ENCODE data around the gene DCAKD. TPM values are rescaled to one million over a fixed set of nuclear protein-coding genes. Genes with fewer than 3 reads are reported as not detected.

The DCAKD gene
- total RNA-seq, 2 donors from 2014 or later: 91.1 to 111 TPM

- Histone ChIP-seq H3K9me3 (no peaks in the 10 kb centered on the region), H3K4me3 (no peak overlapping the region), H3K27ac (no peak overlapping the region), H3K27me3 (replicated peaks; ENCODE audit: insufficient read depth) (no peaks in the 10 kb centered on the region), H3K4me1 (replicated peaks) (no peaks in the 10 kb centered on the region), H3K36me3 (no peaks in the 10 kb centered on the region)
- intact Hi-C loops (cut with DNase I): no loop called here
- 89% methylated on average over 1 of the region's 1 CpG for WGBS
- no peak for DNase-seq (ENCODE audit: low spot score)
- TF ChIP-seq POLR2AphosphoS5 (IDR thresholded peaks at IDR 0.05) (no peak), POLR2A (IDR thresholded peaks at IDR 0.05) (no peak)
- TF ChIP-seq, protein P1, sequence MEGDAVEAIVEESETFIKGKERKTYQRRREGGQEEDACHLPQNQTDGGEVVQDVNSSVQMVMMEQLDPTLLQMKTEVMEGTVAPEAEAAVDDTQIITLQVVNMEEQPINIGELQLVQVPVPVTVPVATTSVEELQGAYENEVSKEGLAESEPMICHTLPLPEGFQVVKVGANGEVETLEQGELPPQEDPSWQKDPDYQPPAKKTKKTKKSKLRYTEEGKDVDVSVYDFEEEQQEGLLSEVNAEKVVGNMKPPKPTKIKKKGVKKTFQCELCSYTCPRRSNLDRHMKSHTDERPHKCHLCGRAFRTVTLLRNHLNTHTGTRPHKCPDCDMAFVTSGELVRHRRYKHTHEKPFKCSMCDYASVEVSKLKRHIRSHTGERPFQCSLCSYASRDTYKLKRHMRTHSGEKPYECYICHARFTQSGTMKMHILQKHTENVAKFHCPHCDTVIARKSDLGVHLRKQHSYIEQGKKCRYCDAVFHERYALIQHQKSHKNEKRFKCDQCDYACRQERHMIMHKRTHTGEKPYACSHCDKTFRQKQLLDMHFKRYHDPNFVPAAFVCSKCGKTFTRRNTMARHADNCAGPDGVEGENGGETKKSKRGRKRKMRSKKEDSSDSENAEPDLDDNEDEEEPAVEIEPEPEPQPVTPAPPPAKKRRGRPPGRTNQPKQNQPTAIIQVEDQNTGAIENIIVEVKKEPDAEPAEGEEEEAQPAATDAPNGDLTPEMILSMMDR (IDR thresholded peaks at IDR 0.05): no peak
Measured at GRCh38 chr17:45011767-45012166, 39.7 kb downstream of the DCAKD start.

- intact Hi-C loops (cut with DNase I): no loop called here
- 67% methylated on average over 13 of the region's 13 CpGs for WGBS
- no peaks in the 10 kb centered on the region for H3K27me3 ChIP-seq (replicated peaks; ENCODE audit: insufficient read depth)
- no peaks in the 10 kb centered on the region for H3K36me3 ChIP-seq
- no peaks in the 10 kb centered on the region for H3K9me3 ChIP-seq
- no peaks in the 10 kb centered on the region for H3K4me1 ChIP-seq (replicated peaks)
- no peak overlapping the region for H3K27ac ChIP-seq
- no peak overlapping the region for H3K4me3 ChIP-seq
- TF ChIP-seq, protein P1 (IDR thresholded peaks at IDR 0.05): no peak
- TF ChIP-seq POLR2AphosphoS5 (IDR thresholded peaks at IDR 0.05) (no peak), POLR2A (IDR thresholded peaks at IDR 0.05) (no peak)
- no peak for DNase-seq (ENCODE audit: low spot score)
Measured at GRCh38 chr17:45009676-45010467, 41.6 kb downstream of the DCAKD start.

DNA sequence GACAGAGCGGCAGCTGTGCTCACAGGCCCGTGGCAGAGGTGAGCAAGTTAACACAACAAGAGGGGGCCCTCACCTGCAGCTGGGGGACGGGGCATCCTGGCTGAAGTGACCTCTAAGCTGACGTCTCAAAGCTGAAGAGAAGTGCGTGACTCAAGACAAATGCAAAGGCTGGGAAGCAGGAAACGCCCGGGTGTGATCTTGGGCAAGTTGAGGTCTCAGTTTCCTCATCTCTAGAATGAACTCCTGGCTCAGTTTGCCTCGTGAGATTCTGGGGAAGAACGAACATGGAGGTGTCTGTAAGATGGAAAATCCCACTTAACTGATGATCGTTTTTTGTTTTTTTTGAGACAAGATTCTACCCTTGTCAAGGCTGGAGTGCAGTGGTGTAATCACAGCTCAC lies 43.2 kb downstream of the DCAKD start:
- 81% methylated on average over 10 of the region's 10 CpGs for WGBS
- Histone ChIP-seq H3K27ac (no peak overlapping the region), H3K4me1 (replicated peaks) (no peaks in the 10 kb centered on the region), H3K9me3 (no peaks in the 10 kb centered on the region), H3K27me3 (replicated peaks; ENCODE audit: insufficient read depth) (no peaks in the 10 kb centered on the region), H3K4me3 (no peak overlapping the region), H3K36me3 (no peaks in the 10 kb centered on the region)
- TF ChIP-seq POLR2A (IDR thresholded peaks at IDR 0.05) (no peak), POLR2AphosphoS5 (IDR thresholded peaks at IDR 0.05) (no peak)
- TF ChIP-seq, protein P1 (IDR thresholded peaks at IDR 0.05): no peak
- intact Hi-C loops (cut with DNase I): no loop called here
- DNase-seq (ENCODE audit: low spot score): no peak

DNA sequence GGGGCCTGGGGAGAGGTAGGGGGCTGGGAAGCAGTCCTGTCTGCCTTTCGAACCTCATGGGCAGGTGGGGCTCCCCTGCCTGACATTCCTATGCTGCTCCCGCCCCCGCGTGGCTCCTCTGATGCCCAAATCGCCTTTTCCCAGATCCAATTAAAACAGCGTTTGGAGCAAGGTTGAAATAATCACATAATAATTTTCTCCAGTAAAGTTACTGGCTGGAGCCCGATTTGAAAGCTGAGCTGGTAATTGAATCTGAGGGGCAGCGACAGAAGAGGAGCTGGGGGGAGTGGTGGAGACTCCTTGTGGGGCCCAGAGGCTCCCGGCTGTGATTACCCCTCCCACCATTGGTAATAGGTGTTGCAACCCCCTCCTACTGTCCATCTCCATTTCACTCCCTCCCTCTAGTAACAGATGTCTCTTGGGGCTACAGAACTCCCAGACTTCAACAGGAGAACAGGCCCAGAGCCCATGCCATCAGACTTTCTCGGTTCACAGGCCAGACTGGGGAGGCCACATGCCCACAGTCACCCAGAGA lies 44.4 kb downstream of the DCAKD start:
- intact Hi-C loops (cut with DNase I): no loop called here
- TF ChIP-seq POLR2A (IDR thresholded peaks at IDR 0.05): no peak
- no peak for TF ChIP-seq POLR2AphosphoS5 (IDR thresholded peaks at IDR 0.05)
- TF ChIP-seq, protein P1 (IDR thresholded peaks at IDR 0.05): no peak

DNA sequence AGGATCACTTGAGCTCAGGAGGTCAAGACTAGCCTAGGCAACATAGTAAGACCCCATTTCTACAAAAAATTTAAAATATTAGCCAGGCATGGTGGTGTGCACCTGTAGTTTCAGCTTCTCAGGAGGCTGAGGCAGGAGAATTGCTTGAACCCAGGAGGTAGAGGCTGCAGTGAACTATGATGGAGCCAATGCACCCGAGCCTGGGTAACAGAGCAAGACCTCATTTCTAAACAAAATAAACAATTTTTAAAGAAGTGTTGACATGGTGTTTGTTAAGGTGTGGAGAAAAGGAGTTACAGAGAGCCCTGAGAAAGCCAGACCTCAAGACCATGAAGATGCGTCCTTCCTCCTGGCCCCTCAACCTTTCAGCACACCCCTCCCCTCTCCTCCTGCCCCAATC lies 45.7 kb downstream of the DCAKD start:
- no peaks in the 10 kb centered on the region for H3K36me3 ChIP-seq
- H3K9me3 ChIP-seq: no peaks in the 10 kb centered on the region
- H3K27ac ChIP-seq: no peak overlapping the region
- intact Hi-C loops (cut with DNase I): no loop called here
- H3K27me3 ChIP-seq (replicated peaks; ENCODE audit: insufficient read depth): no peaks in the 10 kb centered on the region
- no peak for TF ChIP-seq POLR2A (IDR thresholded peaks at IDR 0.05)
- no peak for TF ChIP-seq POLR2AphosphoS5 (IDR thresholded peaks at IDR 0.05)
- TF ChIP-seq, protein P1 (IDR thresholded peaks at IDR 0.05): no peak
- no peak overlapping the region for H3K4me3 ChIP-seq
- H3K4me1 ChIP-seq (replicated peaks): no peaks in the 10 kb centered on the region
- 80% methylated on average over 2 of the region's 2 CpGs for WGBS
- DNase-seq (ENCODE audit: low spot score): no peak

More for the DNA sequence above, 44.4 kb downstream of the DCAKD start:
- no peak for DNase-seq (ENCODE audit: low spot score)
- no peaks in the 10 kb centered on the region for H3K27me3 ChIP-seq (replicated peaks; ENCODE audit: insufficient read depth)
- WGBS: 19% methylated on average over 10 of the region's 10 CpGs
- no peak overlapping the region for H3K4me3 ChIP-seq
- H3K27ac ChIP-seq: no peak overlapping the region
- H3K36me3 ChIP-seq: no peaks in the 10 kb centered on the region
- H3K4me1 ChIP-seq (replicated peaks): no peaks in the 10 kb centered on the region
- no peaks in the 10 kb centered on the region for H3K9me3 ChIP-seq
